ENCODE data around the gene PSME3IP1. TPM values are rescaled to one million over a fixed set of nuclear protein-coding genes. Genes with fewer than 3 reads are reported as not detected.

The PSME3IP1 gene
- total RNA-seq, 1 experiment from 2014 or later, result 103 TPM

- H3K27ac ChIP-seq (ENCODE audit: insufficient read length, low read depth, low read length), result no peak overlapping the region
- H3K4me2 ChIP-seq (ENCODE audit: insufficient read depth, insufficient read length, low read length), result no peak overlapping the region
- DNase-seq, result no peak
- no peak overlapping the region for H4K8ac ChIP-seq (replicated peaks; ENCODE audit: insufficient read length, low read depth, low read length)
- Mint-ChIP-seq H3K27ac (no peak overlapping the region), H3K27me3 (ENCODE audit: low read depth) (no peaks in the 10 kb centered on the region), H3K4me1 (peaks cover 19 to 20% of the 10 kb centered on the region in 2 experiments), H3K4me3 (no peak overlapping the region), H3K9me3 (no peaks in the 10 kb centered on the region), H3K36me3 (ENCODE audit: insufficient read depth in 1 of 3, low read depth in 3 of 3) (peaks cover 0 to 3% (median 0%) of the 10 kb centered on the region in 3 experiments; a peak in 1 of 7 replicates)
- H2BK12ac ChIP-seq (ENCODE audit: insufficient read length, low read depth, low read length), result no peak overlapping the region
- WGBS (ENCODE audit: extremely low coverage, insufficient read length, low lambda C conversion rate), result no CpG with 5 or more reads among the region's 3 CpGs
- no peak overlapping the region for H2AK5ac ChIP-seq (ENCODE audit: insufficient read length, low read length)
- H2AFZ ChIP-seq (ENCODE audit: low read length), result no peak overlapping the region
- H3K9ac ChIP-seq (ENCODE audit: extremely low read depth, insufficient read length, low read length), result no peak overlapping the region
- no peak overlapping the region for H3K56ac ChIP-seq (ENCODE audit: insufficient read length, low read depth, low read length)
- no peak overlapping the region for H4K5ac ChIP-seq (ENCODE audit: insufficient read length, low read depth, low read length)
- no peaks in the 10 kb centered on the region for H3K27me3 ChIP-seq (ENCODE audit: insufficient read depth, low read length)
- H3T11ph ChIP-seq (ENCODE audit: low read length), result no peak overlapping the region
- peaks cover 14% of the 10 kb centered on the region; the same call in 1 of the 2 replicates for H3K79me2 ChIP-seq (ENCODE audit: insufficient read depth, low read length)
- H2BK120ac ChIP-seq (ENCODE audit: low read depth, low read length, poor library complexity, severe bottlenecking), result no peak overlapping the region
- no peaks in the 10 kb centered on the region for H4K20me1 ChIP-seq (ENCODE audit: control insufficient read depth, insufficient read depth, insufficient read length)
- H3K18ac ChIP-seq (ENCODE audit: insufficient read length, low read depth, low read length), result no peak overlapping the region
- no peaks in the 10 kb centered on the region for H3K9me3 ChIP-seq (ENCODE audit: control insufficient read depth, low read depth, low read length)
- no peak overlapping the region for H2BK15ac ChIP-seq (ENCODE audit: low read depth, low read length)
- no peaks in the 10 kb centered on the region for H3K79me1 ChIP-seq (ENCODE audit: insufficient read depth, low read depth, low read length, poor library complexity, severe bottlenecking)
- no peak overlapping the region for H2BK20ac ChIP-seq (ENCODE audit: low read depth, low read length, poor library complexity, severe bottlenecking)
- H3K14ac ChIP-seq (ENCODE audit: insufficient read depth, low read length), result no peak overlapping the region
- no peak for TF ChIP-seq CTCF (conservative IDR thresholded peaks at IDR 0.05)
- no peak overlapping the region for H3K4ac ChIP-seq (ENCODE audit: low read depth, low read length)
- no peak overlapping the region for H3K23ac ChIP-seq (ENCODE audit: insufficient read length, low read depth, low read length)
- no peaks in the 10 kb centered on the region; the same call in 1 of the 2 replicates for H3K4me1 ChIP-seq (ENCODE audit: insufficient read depth, low read length)
- peaks cover 4% of the 10 kb centered on the region for H3K23me2 ChIP-seq (ENCODE audit: insufficient read length, low read depth, low read length, poor library complexity, severe bottlenecking)
- no peak overlapping the region for H4K91ac ChIP-seq (ENCODE audit: insufficient read length, low read depth, low read length)
- no peak overlapping the region for H2BK5ac ChIP-seq (ENCODE audit: insufficient read length, low read length)
Observed at GRCh38 chr16:57192146-57192545, 6.3 kb upstream of the PSME3IP1 start.

Measured in H9 (cell line).